K562 (cell line): ENCODE measurements around the gene CLASP1. TPM values are rescaled to one million over a fixed set of nuclear protein-coding genes. Genes with fewer than 3 reads are reported as not detected.

Experiments used
- ATAC-seq: fragments of 200-7000 bp; cut with Tn5 transposase; 3 replicates; pipeline ENCODE4 v1.9.1; 2020; ENCODE audit warnings: moderate library complexity
- BruUV-seq: library from RNA; stranded (reverse); fragments of 400-500 nt; replicated peaks from 2 replicates; lab custom pipeline; 2021; lab: Mats Ljungman, UMichigan
- CTCF ChIA-PET: fragments of 300-600 bp; formaldehyde crosslinking; extraction: SDS; loops from one replicate; lab custom pipeline; 2021; ENCODE audit warnings: low intra/inter-chr PET ratio; lab: Yijun Ruan, JAX
- POLR2A ChIA-PET: fragments of 300-600, 350-650 bp; sonication (Branson Sonifier 250); formaldehyde crosslinking; extraction: SDS; loops from one replicate; lab custom pipeline; 2021; ENCODE audit warnings: antibody characterized with exemption, inconsistent platforms; lab: Yijun Ruan, JAX
- DNase-seq, 4 experiments: peaks; one replicate each; pipeline versions ENCODE4 v3.0.0 to v3.0.0-alpha.2; 2011 to 2018; ENCODE audit warnings: low spot score in 3 of 4, mixed read lengths in 3 of 4; ENCODE audit errors: extremely low read depth in 1 of 4
- FAIRE-seq: peaks from 2 replicates; lab custom pipeline; 2011; peaks lifted over from hg19 to GRCh38; lab: Jason Lieb, UNC
- H2AFZ ChIP-seq: 2 replicates; pipeline ENCODE4 v1.6.0; 2011; ENCODE audit warnings: low read depth, low read length, control low read depth, inconsistent platforms
- H3K27ac ChIP-seq: fragments of 200-600 bp; 3 replicates; pipeline ENCODE4 v1.8.0; 2011; ENCODE audit warnings: low read depth, mild to moderate bottlenecking, control low read depth, inconsistent platforms, low read length, moderate library complexity, mixed read lengths; ENCODE audit errors: extremely low read depth
- H3K27me3 ChIP-seq, 2 experiments: fragments of 300-600 bp in 1 of 2; 2 replicates in 1 of 2; 3 replicates in 1 of 2; pipeline versions ENCODE4 v1.6.0 to v1.8.0; 2011; ENCODE audit warnings: inconsistent platforms in 2 of 2, low read length in 2 of 2, mild to moderate bottlenecking in 1 of 2, mixed read lengths in 1 of 2, moderate library complexity in 1 of 2; ENCODE audit not compliant: control insufficient read depth in 2 of 2, insufficient read depth in 2 of 2
- H3K36me3 ChIP-seq: fragments of 300-600 bp; 3 replicates; pipeline ENCODE4 v1.8.0; 2011; ENCODE audit warnings: mild to moderate bottlenecking, low read length, inconsistent platforms; ENCODE audit not compliant: control insufficient read depth, insufficient read depth
- H3K4me1 ChIP-seq, 2 experiments: fragments of 200-600 bp in 1 of 2; replicated peaks in 1 of 2; 2 replicates in 1 of 2; 3 replicates in 1 of 2; pipeline versions ENCODE4 v1.5.1 to v1.8.0; 2011; ENCODE audit warnings: inconsistent platforms in 2 of 2, low read length in 2 of 2, mild to moderate bottlenecking in 1 of 2, mixed read lengths in 1 of 2, moderate library complexity in 1 of 2; ENCODE audit not compliant: control insufficient read depth in 2 of 2, insufficient read depth in 2 of 2
- H3K4me2 ChIP-seq: 2 replicates; pipeline ENCODE4 v1.6.1; 2011; ENCODE audit warnings: low read length, control low read depth, inconsistent platforms, mixed read lengths; ENCODE audit not compliant: insufficient read depth
- H3K4me3 ChIP-seq: fragments of 200-600 bp; sonication (generic), shearing (Covaris generic); 2 replicates; pipeline ENCODE4 v1.5.1; 2016; ENCODE audit warnings: control low read depth, inconsistent platforms
- H3K79me2 ChIP-seq: fragments of 200-600 bp; 3 replicates; pipeline ENCODE4 v1.8.0; 2011; ENCODE audit warnings: low read length, inconsistent platforms; ENCODE audit not compliant: control insufficient read depth, insufficient read depth
- H3K9ac ChIP-seq, 2 experiments: 2 replicates each; pipeline versions ENCODE4 v1.6.0 to v1.6.1; 2011; ENCODE audit warnings: low read depth in 2 of 2, low read length in 2 of 2, control low read depth in 1 of 2, inconsistent platforms in 1 of 2, mild to moderate bottlenecking in 1 of 2, mixed read lengths in 1 of 2; ENCODE audit not compliant: insufficient read depth in 1 of 2
- H3K9me1 ChIP-seq: one replicate; pipeline ENCODE4 v1.6.0; 2011; ENCODE audit warnings: inconsistent platforms, mild to moderate bottlenecking, low read length, moderate library complexity; ENCODE audit not compliant: control insufficient read depth, insufficient read depth
- H3K9me3 ChIP-seq: replicated peaks from 2 replicates; pipeline ENCODE4 v1.5.1; 2011; ENCODE audit warnings: low read depth, low read length, inconsistent platforms; ENCODE audit not compliant: control insufficient read depth, insufficient read depth
- H4K20me1 ChIP-seq: replicated peaks from 2 replicates; pipeline ENCODE4 v1.6.1; 2011; ENCODE audit warnings: low read length, inconsistent platforms, mixed read lengths; ENCODE audit not compliant: control insufficient read depth, insufficient read depth
- MYNN ChIP-seq, 2 experiments: sonication (generic); formaldehyde crosslinking in 1 of 2; IDR thresholded peaks; 2 replicates each; pipeline versions ENCODE4 v1.5.0 to v1.6.1; 2016 to 2020; ENCODE audit warnings: antibody characterized with exemption in 1 of 2, missing genetic modification reagents in 1 of 2
- PHF20 ChIP-seq: fragments of 450-650 bp; IDR thresholded peaks from 2 replicates; pipeline ENCODE4 v1.6.1; 2018; ENCODE audit not compliant: partially characterized antibody
- POLR3A ChIP-seq: IDR thresholded peaks from 2 replicates; pipeline ENCODE4 v1.6.1; 2011; ENCODE audit warnings: borderline replicate concordance, mild to moderate bottlenecking, moderate library complexity; ENCODE audit not compliant: insufficient read length, insufficient read depth; ENCODE audit errors: extremely low read depth
- RCOR1 ChIP-seq, 2 experiments: IDR thresholded peaks; 2 replicates each; pipeline ENCODE4 v1.6.1; 2012; ENCODE audit warnings: low read depth in 2 of 2, low read length in 2 of 2, borderline replicate concordance in 1 of 2, improper control_type of control experiment in 1 of 2
- ZNF740 ChIP-seq, 3 experiments: fragments of 200-800 bp in 1 of 3; sonication (Bioruptor generic) in 1 of 3; sonication (generic) in 1 of 3; formaldehyde crosslinking in 1 of 3; IDR thresholded peaks; 2 replicates each; pipeline versions ENCODE4 v1.6.1 to v1.8.0; 2016 to 2022; ENCODE audit warnings: mild to moderate bottlenecking in 2 of 3, missing compliant biosample characterization in 2 of 3, missing genetic modification characterization in 2 of 3, missing genetic modification reagents in 1 of 3
- WGBS: fragments of 100-300 bp; shearing (Covaris generic); methylation state at CpG from one replicate; pipeline ENCODE4 v1.1.6; 2016; ENCODE audit warnings: low coverage, mixed read lengths; ENCODE audit not compliant: insufficient coverage; ENCODE audit errors: missing lambda C conversion rate; 5-methylcytosine and 5-hydroxymethylcytosine counted together
- in situ Hi-C: fragments of 300-500 bp; cut with MboI; formaldehyde crosslinking; loops from 4 replicates; pipeline ENCODE4 v1.15.0; 2018; ENCODE audit warnings: inconsistent platforms, mixed read lengths
- intact Hi-C: fragments of 100-400 bp; cut with micrococcal nuclease; formaldehyde crosslinking; loops from 2 replicates; pipeline ENCODE4 v1.14.2; 2022
- polyA plus RNA-seq, 8 experiments: library from polyadenylated mRNA; depleted of rRNA in 4 of 8; stranded (reverse) in 5 of 8; unstranded in 3 of 8; fragments of >200 nt; fragmentation: Nextera tagmentation in 2 of 8; fragmentation: Illumina TruSeq in 1 of 8; extraction: Ambion mirVana in 2 of 8; extraction: Trizol in 1 of 8; gene quantifications; 2 replicates each; pipeline versions ENCODE4 v1.2.1 to v1.2.3, GENCODE V29; 2011 to 2014; ENCODE audit warnings: inconsistent platforms in 1 of 8, missing spikeins in 1 of 8
- total RNA-seq, 7 experiments: library from RNA; depleted of rRNA in 6 of 7; stranded (reverse); fragments of >200 nt in 6 of 7; fragmentation: Illumina TruSeq in 2 of 7; extraction: Trizol in 2 of 7; gene quantifications; 2 replicates each; pipeline versions ENCODE4 v1.2.1 to v1.2.3, GENCODE V29; 2011 to 2021; ENCODE audit warnings: low replicate concordance in 1 of 7

CLASP1 gene
- total and polyA plus RNA-seq, 9 of the 15 experiments (the other 6 are each of a cell fraction or from before 2014, with no cell fraction given), result 1.7 to 40.3 (median 20.7) TPM

GRCh38 chr2:121489911-121490583 lies 159.2 kb downstream of the CLASP1 start:
- Histone ChIP-seq H4K20me1 (no peaks in the 10 kb centered on the region), H2AFZ (no peak overlapping the region), H3K27me3 (no peaks in the 10 kb centered on the region), H3K79me2 (peaks cover 2% of the 10 kb centered on the region; the same call in 1 of the 3 replicates), H3K27ac (no peak overlapping the region), H3K4me3 (no peak overlapping the region), H3K4me1 (peaks cover 0 to 7% of the 10 kb centered on the region in 2 experiments; a peak in 1 of 5 replicates), H3K9ac (no peak overlapping the region), H3K9me3 (no peaks in the 10 kb centered on the region), H3K9me1 (no peaks in the 10 kb centered on the region), H3K36me3 (no peaks in the 10 kb centered on the region; the same call in 2 of the 3 replicates), H3K4me2 (no peak overlapping the region)
- CTCF ChIA-PET, result no interaction called here
- no TSS peak for BruUV-seq
- POLR2A ChIA-PET, result interaction anchor here (1.6 to 2.1 kb wide), 2 partner anchors 10 to 18 kb away, joined by 6 to 8 read pairs; no protein-coding TSS in a partner anchor
- ATAC-seq (no peak), DNase-seq (no peak), FAIRE-seq (no peak)
- TF ChIP-seq RCOR1 (IDR thresholded peaks at IDR 0.05; ENCODE audit: borderline replicate concordance in 1 of 2, low read depth in 2 of 2, low read length in 2 of 2) (no peak), MYNN (IDR thresholded peaks at IDR 0.05) (peak; percentile 93), MYNN (CRISPR knock-in tag; IDR thresholded peaks at IDR 0.05) (no peak)
- intact Hi-C loops (no loop called here), in situ Hi-C loops (no loop called here)
- 73% methylated on average over 2 of the region's 2 CpGs for WGBS

GRCh38 chr2:121489284-121489683 lies 160.0 kb downstream of the CLASP1 start:
- intact Hi-C loops, result no loop called here
- CTCF ChIA-PET, result no interaction called here
- peaks cover 2% of the 10 kb centered on the region; the same call in 1 of the 3 replicates for H3K79me2 ChIP-seq

More at GRCh38 chr2:121489284-121489683, 160.0 kb downstream of the CLASP1 start:
- H3K4me2 ChIP-seq, result no peak overlapping the region
- TF ChIP-seq POLR3A, result no peak
- TF ChIP-seq MYNN (IDR thresholded peaks at IDR 0.05), result peak; percentile 99
- TF ChIP-seq MYNN (CRISPR knock-in tag; IDR thresholded peaks at IDR 0.05), result peak; percentile 77; the same call in 1 of the 2 replicates
- no peak for TF ChIP-seq PHF20
- no peak for TF ChIP-seq ZNF740 (CRISPR knock-in tag; IDR thresholded peaks at IDR 0.05)
- no peak for TF ChIP-seq ZNF740 (tag; IDR thresholded peaks at IDR 0.05)
- no peaks in the 10 kb centered on the region for H3K9me1 ChIP-seq
- H3K9me3 ChIP-seq, result no peaks in the 10 kb centered on the region
- in situ Hi-C loops, result no loop called here
- ATAC-seq, result peak; percentile 44; the same call in 1 of the 3 replicates
- H3K4me3 ChIP-seq, result no peak overlapping the region
- H3K27me3 ChIP-seq, result no peaks in the 10 kb centered on the region
- H3K36me3 ChIP-seq, result no peaks in the 10 kb centered on the region; the same call in 2 of the 3 replicates
- WGBS, result 67% methylated on average over 1 of the region's 1 CpG
- no TSS peak for BruUV-seq
- H2AFZ ChIP-seq, result no peak overlapping the region
- POLR2A ChIA-PET, result interaction anchor here (0.7 to 1.6 kb wide), 2 partner anchors 17 to 247 kb away, joined by 3 to 6 read pairs; partner anchors contain the start of gene NIFK
- no peak overlapping the region for H3K27ac ChIP-seq
- no peak overlapping the region for H3K9ac ChIP-seq
- no peak for FAIRE-seq
- H3K4me1 ChIP-seq, result peaks cover 0 to 7% of the 10 kb centered on the region in 2 experiments; a peak in 1 of 5 replicates
- H4K20me1 ChIP-seq, result no peaks in the 10 kb centered on the region
- no peak for DNase-seq
